ENCODE data around the gene SLC5A12. TPM values are rescaled to one million over a fixed set of nuclear protein-coding genes. Genes with fewer than 3 reads are reported as not detected.

SLC5A12 gene
- total RNA-seq, 1 experiment from 2014 or later = not detected

DNA sequence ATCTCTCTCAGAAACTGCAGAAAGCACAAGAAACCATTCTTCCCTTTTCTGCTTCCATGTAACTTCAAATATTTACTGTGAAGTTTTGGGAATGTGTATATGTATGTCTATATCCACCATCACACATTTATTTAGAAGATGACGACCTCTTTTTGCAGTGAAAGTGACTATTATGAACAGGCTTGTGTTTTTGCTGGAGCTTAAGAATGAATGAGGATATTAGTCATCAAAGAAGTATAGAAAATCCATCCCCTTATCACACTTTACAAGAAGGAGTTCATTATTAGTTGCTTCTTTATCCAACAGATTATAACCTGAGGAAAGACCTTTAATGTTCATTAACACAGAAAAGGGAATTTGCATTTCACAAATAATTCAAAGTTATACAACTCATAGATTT lies 21.1 kb upstream of the SLC5A12 start:
- ChIA-PET CTCF (no interaction called here), POLR2A (no interaction called here)
- H3K4me3 ChIP-seq (ENCODE audit: low read depth in 2 of 2, low read length in 2 of 2) = no peak overlapping the region
- no peak for TF ChIP-seq POLR2AphosphoS5 (IDR thresholded peaks at IDR 0.05; ENCODE audit: low read depth, low read length)
- TF ChIP-seq, protein P1, sequence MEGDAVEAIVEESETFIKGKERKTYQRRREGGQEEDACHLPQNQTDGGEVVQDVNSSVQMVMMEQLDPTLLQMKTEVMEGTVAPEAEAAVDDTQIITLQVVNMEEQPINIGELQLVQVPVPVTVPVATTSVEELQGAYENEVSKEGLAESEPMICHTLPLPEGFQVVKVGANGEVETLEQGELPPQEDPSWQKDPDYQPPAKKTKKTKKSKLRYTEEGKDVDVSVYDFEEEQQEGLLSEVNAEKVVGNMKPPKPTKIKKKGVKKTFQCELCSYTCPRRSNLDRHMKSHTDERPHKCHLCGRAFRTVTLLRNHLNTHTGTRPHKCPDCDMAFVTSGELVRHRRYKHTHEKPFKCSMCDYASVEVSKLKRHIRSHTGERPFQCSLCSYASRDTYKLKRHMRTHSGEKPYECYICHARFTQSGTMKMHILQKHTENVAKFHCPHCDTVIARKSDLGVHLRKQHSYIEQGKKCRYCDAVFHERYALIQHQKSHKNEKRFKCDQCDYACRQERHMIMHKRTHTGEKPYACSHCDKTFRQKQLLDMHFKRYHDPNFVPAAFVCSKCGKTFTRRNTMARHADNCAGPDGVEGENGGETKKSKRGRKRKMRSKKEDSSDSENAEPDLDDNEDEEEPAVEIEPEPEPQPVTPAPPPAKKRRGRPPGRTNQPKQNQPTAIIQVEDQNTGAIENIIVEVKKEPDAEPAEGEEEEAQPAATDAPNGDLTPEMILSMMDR (IDR thresholded peaks at IDR 0.05) = no peak
- TF ChIP-seq, protein P2, sequence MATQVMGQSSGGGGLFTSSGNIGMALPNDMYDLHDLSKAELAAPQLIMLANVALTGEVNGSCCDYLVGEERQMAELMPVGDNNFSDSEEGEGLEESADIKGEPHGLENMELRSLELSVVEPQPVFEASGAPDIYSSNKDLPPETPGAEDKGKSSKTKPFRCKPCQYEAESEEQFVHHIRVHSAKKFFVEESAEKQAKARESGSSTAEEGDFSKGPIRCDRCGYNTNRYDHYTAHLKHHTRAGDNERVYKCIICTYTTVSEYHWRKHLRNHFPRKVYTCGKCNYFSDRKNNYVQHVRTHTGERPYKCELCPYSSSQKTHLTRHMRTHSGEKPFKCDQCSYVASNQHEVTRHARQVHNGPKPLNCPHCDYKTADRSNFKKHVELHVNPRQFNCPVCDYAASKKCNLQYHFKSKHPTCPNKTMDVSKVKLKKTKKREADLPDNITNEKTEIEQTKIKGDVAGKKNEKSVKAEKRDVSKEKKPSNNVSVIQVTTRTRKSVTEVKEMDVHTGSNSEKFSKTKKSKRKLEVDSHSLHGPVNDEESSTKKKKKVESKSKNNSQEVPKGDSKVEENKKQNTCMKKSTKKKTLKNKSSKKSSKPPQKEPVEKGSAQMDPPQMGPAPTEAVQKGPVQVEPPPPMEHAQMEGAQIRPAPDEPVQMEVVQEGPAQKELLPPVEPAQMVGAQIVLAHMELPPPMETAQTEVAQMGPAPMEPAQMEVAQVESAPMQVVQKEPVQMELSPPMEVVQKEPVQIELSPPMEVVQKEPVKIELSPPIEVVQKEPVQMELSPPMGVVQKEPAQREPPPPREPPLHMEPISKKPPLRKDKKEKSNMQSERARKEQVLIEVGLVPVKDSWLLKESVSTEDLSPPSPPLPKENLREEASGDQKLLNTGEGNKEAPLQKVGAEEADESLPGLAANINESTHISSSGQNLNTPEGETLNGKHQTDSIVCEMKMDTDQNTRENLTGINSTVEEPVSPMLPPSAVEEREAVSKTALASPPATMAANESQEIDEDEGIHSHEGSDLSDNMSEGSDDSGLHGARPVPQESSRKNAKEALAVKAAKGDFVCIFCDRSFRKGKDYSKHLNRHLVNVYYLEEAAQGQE (IDR thresholded peaks at IDR 0.05; ENCODE audit: insufficient read depth in 1 of 2, low read depth in 2 of 2, low read length in 1 of 2) = no peak
- TF ChIP-seq SIN3A (IDR thresholded peaks at IDR 0.05; ENCODE audit: borderline replicate concordance, insufficient read depth, low read depth, low read length) = no peak
- no peak for TF ChIP-seq TCF7L2 (IDR thresholded peaks at IDR 0.05; ENCODE audit: low read depth, low read length)
- H3K4me1 ChIP-seq (ENCODE audit: control insufficient read depth, insufficient read depth, low read length) = no peaks in the 10 kb centered on the region
- DNase-seq (ENCODE audit: low read depth, low spot score) (no peak), ATAC-seq (no peak)
- intact Hi-C loops (cut with micrococcal nuclease; ENCODE audit: unreplicated experiment) (loop anchor here (10.0 kb wide), 1 partner anchor 448 kb away; no protein-coding TSS in a partner anchor), in situ Hi-C loops (cut with HindIII; ENCODE audit: low pct_unique_long_range_greater_than_20kb, low sequenced_read_pairs) (no loop called here)
- BruUV-seq (replicated peaks) = no TSS peak
- no peaks in the 10 kb centered on the region for H3K36me3 ChIP-seq (ENCODE audit: control insufficient read depth, insufficient read depth, low read length)
- no peaks in the 10 kb centered on the region for H3K9me3 ChIP-seq (ENCODE audit: control insufficient read depth, insufficient read depth, low read depth, low read length)
- H3K27ac ChIP-seq (ENCODE audit: low read length) = no peak overlapping the region
- no peaks in the 10 kb centered on the region for H3K27me3 ChIP-seq (ENCODE audit: control insufficient read depth, insufficient read depth, low read length)

DNA sequence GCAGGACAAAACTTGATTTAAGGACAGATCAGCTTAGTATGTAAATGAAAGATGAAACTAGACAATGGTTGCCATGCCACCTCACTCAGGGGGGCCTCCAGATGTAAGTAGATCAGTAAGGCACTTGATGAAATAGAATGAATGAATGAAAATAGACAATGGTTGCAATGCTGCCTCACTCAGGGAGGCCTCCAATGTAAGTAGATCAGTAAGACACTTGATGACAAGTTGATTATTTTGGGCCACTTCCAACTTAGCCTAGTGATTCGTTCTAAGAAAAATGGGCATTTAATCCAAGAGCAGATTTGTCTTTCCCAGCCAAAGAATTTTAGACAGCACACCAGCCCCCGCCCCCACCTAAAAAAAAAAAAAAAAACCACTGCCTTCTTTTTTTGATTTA lies 19.2 kb upstream of the SLC5A12 start:
- ChIA-PET CTCF (no interaction called here), POLR2A (no interaction called here)
- BruUV-seq (replicated peaks) = no TSS peak
- in situ Hi-C loops (cut with HindIII; ENCODE audit: low pct_unique_long_range_greater_than_20kb, low sequenced_read_pairs) = no loop called here
- TF ChIP-seq, protein P2 (IDR thresholded peaks at IDR 0.05; ENCODE audit: insufficient read depth in 1 of 2, low read depth in 2 of 2, low read length in 1 of 2) = no peak
- no peak for TF ChIP-seq TCF7L2 (IDR thresholded peaks at IDR 0.05; ENCODE audit: low read depth, low read length)
- no peak for TF ChIP-seq SIN3A (IDR thresholded peaks at IDR 0.05; ENCODE audit: borderline replicate concordance, insufficient read depth, low read depth, low read length)
- TF ChIP-seq, protein P1 (IDR thresholded peaks at IDR 0.05) = no peak
- TF ChIP-seq POLR2AphosphoS5 (IDR thresholded peaks at IDR 0.05; ENCODE audit: low read depth, low read length) = no peak
- Histone ChIP-seq H3K4me3 (ENCODE audit: low read depth in 2 of 2, low read length in 2 of 2) (no peak overlapping the region), H3K27me3 (ENCODE audit: control insufficient read depth, insufficient read depth, low read length) (no peaks in the 10 kb centered on the region), H3K9me3 (ENCODE audit: control insufficient read depth, insufficient read depth, low read depth, low read length) (no peaks in the 10 kb centered on the region), H3K4me1 (ENCODE audit: control insufficient read depth, insufficient read depth, low read length) (no peaks in the 10 kb centered on the region), H3K36me3 (ENCODE audit: control insufficient read depth, insufficient read depth, low read length) (no peaks in the 10 kb centered on the region), H3K27ac (ENCODE audit: low read length) (no peak overlapping the region)
- intact Hi-C loops (cut with micrococcal nuclease; ENCODE audit: unreplicated experiment) = loop anchor here (10.0 kb wide), 1 partner anchor 446 kb away; no protein-coding TSS in a partner anchor
- ATAC-seq (no peak), DNase-seq (ENCODE audit: low read depth, low spot score) (no peak)
